HG02970 (cell line): Measurements from ENCODE around the gene TTC7B.
"Not testable (repeated sequence)": the region's sequence is repeated elsewhere in the genome, so short reads cannot be mapped to it uniquely, and the experiment has no call there.

Experiments
- ATAC-seq: cut with Tn5 transposase; IDR thresholded peaks from one replicate; pipeline ENCODE4 v1.9.1; 2021; ENCODE audit warnings: mild to moderate bottlenecking, moderate library complexity, moderate number of reproducible peaks; ENCODE audit not compliant: unreplicated experiment, low FRiP score

Gene TTC7B

GRCh38 chr14:90541076-90541634 lies 275.1 kb downstream of the TTC7B start:
- no peak for ATAC-seq

DNA sequence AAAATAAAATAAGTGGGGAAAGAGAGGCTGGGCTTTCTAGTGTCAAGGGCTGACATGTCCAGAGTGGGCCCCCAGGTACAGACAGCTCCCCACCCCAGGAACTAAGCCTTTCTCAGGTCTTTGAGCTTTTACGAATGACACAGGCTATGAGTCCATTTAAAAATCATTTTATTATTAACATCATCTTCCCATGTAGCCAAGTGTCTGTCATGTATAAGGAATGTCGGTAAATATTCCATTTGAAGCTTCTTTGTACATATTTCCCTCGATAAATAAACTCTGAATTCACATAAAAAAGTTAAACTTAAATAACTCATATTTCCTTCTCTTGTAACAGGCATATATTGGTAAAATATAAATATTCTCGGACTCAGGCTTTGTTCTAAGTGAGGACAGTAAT lies 275.8 kb downstream of the TTC7B start:
- no peak for ATAC-seq

- no peak for ATAC-seq
These were observed 276.2 kb downstream of the TTC7B start for GRCh38 chr14:90539996-90540395.

- ATAC-seq = no peak
These were observed 276.8 kb downstream of the TTC7B start for GRCh38 chr14:90539496-90539775.

DNA sequence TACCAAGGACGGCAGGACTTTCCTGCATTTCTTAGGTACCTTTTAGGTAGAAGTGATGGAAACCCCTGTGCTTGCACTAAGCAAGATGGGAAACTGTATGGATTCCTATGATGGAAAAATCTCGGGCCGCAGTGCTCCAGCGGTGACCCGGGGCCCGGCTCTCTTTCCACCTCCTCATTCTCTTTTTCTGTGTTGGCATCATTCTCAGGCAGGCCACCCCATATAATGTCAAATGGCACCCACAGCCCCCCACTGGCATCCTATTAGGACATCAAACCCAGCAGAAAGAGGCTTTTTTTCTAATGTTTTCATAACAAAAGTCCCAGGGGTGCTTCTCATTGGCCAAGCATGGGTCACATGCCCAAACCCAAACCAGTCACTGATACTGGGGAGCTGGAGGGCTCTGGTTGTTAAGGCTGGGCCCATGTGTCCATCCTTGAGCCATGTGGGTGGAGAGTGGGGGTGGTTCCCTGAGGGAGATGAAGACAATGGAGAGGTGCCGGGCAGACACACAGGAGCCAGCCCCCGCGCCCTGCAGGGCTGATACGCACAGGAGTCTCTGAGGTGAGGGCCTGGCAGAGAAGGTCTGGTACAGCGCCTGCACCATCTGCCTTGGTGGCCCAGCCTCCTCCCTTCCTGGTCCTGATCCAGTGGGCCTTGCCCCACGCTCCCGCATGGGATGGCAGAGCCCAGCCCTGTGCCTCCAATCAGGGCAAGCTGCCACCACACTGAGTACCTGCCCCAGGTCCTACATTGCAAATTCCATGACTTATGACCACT lies 277.3 kb downstream of the TTC7B start:
- ATAC-seq = no peak

- ATAC-seq = no peak
These were observed 278.1 kb downstream of the TTC7B start for GRCh38 chr14:90538095-90538494.

- ATAC-seq = no peak
These were observed 279.6 kb downstream of the TTC7B start for GRCh38 chr14:90536511-90537191.

DNA sequence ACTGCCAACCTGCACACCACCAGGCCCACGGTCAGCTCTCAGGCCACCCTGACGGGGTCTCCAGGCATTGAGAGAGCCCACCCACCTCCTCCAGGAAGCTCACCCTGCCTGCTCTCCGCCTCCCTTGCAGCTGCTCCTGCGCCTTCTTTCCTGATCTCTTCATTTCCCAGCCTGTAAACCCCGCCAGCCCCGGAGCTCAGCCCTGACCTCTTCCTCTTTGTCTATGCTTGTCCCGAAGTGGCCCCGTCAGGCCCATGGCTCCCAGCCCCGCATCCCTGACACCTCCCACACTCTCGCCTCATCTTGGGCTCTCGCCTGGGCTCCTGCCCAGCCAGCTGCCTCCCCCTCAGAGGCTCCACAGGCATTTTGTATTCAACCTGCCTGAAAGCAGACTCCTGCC lies 280.1 kb downstream of the TTC7B start:
- no peak for ATAC-seq

DNA sequence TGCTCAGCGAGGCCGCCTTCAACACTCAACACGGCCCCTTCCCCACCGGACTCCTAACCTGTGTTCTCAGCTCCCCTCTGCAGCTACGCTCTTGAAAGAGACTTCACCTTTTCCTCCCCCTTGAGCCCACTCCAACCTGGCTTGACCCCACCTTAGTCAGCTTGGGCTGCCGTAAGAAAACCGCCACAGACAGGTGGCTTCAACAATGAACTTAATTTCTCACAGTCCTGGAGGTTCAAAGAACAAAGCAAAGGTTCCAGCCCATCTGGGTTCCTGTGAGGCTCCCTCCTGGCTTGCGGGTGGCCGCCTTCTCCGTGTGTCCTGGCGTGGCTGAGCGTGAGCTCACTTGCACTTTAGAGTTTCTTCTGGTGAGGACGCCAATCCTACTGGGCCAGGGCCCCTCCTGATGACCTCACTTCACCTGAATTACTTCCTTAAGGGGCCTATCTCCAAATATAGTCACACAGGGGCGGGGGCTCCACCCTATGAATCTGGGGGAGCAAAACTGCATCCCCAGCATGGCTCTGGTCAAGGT lies 280.6 kb downstream of the TTC7B start:
- ATAC-seq = no peak

DNA sequence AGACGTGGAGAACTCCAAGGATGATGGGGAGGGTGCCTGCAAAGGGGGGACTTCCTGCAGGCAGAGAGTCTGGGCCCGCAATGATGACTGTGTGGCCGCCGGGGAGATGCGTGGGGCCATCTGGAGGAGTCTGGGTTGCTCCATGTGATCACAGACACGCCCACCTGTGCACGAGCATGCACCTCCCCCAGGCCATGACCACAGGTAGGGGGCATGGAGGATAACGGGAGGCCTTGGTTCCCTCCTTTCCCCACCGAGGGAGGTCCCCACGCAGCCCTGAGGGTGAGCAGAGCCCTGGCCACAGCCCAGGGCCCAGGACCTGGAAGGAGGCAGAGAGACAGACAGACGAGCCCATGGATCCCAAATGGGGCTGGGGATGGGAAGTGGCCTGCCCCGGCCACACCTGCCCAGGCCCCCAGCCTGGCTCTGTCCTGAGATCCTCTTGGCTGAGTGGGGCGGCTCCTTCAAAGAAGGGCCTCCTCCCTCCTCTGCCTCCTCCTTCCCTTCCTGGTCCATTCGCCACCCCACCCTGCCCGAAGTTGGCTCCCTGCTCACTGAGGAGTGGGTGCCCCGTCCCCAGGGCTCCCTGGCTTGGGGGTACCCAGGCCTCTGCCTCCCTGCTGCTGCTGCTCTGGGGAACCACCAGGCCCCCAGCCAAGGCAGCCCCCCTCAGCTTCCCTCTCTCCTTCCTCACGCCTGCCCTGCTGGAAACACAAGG lies 281.2 kb downstream of the TTC7B start:
- no peak for ATAC-seq

- no peak for ATAC-seq
These were observed 282.0 kb downstream of the TTC7B start for GRCh38 chr14:90534091-90534837.

- no peak for ATAC-seq
These were observed 282.6 kb downstream of the TTC7B start for GRCh38 chr14:90533591-90534021.

GRCh38 chr14:90532826-90533525 lies 283.3 kb downstream of the TTC7B start:
- no peak for ATAC-seq

DNA sequence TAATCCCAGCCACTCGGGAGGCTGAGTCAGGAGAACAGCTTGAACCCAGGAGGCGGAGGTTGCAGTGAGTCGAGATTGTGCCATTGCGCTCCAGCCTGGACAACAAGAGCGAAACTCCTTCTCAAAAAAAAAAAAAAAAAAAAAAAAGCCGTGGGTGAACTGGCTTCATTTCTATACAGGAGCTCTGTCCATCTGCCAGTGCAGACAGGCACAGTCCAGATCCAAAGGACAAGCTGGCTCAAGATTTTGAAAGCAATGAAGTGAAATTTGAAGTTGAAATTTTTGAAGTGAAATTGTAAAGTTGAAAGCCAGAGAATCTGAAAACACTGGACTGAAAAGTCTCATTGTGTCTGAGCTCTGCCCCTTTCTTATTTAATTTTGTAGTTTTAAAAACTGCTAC lies 284.7 kb downstream of the TTC7B start:
- no peak for ATAC-seq

- no peak for ATAC-seq
These were observed 285.7 kb downstream of the TTC7B start for GRCh38 chr14:90530523-90530922.

DNA sequence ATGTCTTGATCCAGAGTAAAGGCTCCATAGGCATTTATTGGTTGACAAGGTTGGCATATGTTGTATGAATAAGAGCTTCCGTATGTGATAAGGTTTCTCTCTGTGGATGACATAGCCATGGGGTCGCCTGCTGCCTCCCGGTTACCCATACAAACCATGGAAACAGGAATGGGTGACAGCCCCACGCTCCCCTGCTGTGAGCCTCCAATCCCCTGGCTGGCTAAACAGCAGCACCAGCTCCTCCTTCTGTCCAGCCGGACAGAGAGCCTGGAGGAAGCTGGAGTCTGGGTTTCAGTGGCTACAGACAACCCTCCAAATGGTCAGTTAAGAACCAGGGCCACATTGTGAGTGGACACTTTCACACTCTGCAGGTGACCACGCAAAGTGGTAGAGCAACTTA lies 288.3 kb downstream of the TTC7B start:
- ATAC-seq = no peak

GRCh38 chr14:90526536-90526935 lies 289.7 kb downstream of the TTC7B start:
- ATAC-seq = not testable (repeated sequence)

- ATAC-seq = not testable (repeated sequence)
These were observed 290.7 kb downstream of the TTC7B start for GRCh38 chr14:90525353-90526028.
